Uterus (tissue), 2 donors: ENCODE measurements around the gene NEGR1.

Source experiments
- POLR2A ChIP-seq, 2 donors: fragments of 450-650 bp; IDR thresholded peaks; one replicate each; pipeline ENCODE4 v1.6.1; 2016; ENCODE audit warnings: antibody characterized with exemption in 2 of 2, mild to moderate bottlenecking in 1 of 2, moderate library complexity in 1 of 2
- TF ChIP-seq, protein P1 (sequence below), 4 experiments: fragments of 200-600 bp in 2 of 4; fragments of 450-650 bp in 2 of 4; sonication (generic) in 2 of 4; IDR thresholded peaks; one replicate each; pipeline ENCODE4 v1.5.1; 2016 to 2019; ENCODE audit warnings: antibody characterized with exemption in 4 of 4, mild to moderate bottlenecking in 2 of 4, moderate library complexity in 1 of 4

DNA sequence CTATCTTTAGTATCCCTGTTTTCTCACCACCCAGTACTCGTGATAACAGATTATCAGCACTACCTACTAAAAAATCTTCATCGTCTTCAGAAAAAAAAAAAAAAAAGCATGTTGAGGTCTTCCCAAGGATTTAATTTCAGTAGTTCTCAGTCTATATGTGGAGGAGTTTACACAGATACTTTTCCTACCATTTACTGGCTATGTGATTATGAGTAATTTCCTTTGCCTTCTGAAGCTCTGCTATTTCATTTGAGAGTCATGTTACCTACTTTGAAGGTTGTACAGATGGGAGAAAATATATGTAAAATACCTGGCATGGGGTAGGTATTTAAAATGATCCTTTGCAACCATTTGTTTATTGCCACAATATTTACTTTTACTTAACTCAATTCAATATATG lies 399.7 kb downstream of the NEGR1 start:
- TF ChIP-seq, protein P1, sequence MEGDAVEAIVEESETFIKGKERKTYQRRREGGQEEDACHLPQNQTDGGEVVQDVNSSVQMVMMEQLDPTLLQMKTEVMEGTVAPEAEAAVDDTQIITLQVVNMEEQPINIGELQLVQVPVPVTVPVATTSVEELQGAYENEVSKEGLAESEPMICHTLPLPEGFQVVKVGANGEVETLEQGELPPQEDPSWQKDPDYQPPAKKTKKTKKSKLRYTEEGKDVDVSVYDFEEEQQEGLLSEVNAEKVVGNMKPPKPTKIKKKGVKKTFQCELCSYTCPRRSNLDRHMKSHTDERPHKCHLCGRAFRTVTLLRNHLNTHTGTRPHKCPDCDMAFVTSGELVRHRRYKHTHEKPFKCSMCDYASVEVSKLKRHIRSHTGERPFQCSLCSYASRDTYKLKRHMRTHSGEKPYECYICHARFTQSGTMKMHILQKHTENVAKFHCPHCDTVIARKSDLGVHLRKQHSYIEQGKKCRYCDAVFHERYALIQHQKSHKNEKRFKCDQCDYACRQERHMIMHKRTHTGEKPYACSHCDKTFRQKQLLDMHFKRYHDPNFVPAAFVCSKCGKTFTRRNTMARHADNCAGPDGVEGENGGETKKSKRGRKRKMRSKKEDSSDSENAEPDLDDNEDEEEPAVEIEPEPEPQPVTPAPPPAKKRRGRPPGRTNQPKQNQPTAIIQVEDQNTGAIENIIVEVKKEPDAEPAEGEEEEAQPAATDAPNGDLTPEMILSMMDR (IDR thresholded peaks at IDR 0.05), result no peak
- no peak for TF ChIP-seq POLR2A (IDR thresholded peaks at IDR 0.05)
